ENCODE results near the gene SLC9A5.

SLC9A5 gene

DNA sequence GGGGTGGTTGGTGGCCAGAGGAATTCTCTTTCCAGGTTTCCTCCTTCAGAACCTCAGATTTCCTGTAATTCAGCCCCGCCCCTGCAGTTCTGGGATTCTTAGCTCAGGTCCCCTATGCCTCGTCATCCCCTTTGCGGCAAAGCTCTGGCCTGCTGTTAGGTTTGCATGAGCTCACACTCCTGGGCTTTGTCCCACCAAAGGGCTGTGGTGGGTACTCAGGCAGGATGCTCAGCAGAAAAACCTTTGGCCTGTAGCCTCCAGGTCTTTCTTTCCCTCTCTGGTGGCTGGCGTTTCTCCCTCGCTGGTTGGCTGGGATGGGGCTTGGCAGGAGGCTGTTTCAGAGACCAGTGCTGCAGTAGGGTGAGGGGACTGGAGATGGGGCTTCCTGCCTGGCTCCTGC is 21.0 kb downstream of the SLC9A5 start:
- DNase-seq (ENCODE audit: low read depth, low spot score) = no peak
- ChIA-PET POLR2A (interaction anchor here (3.4 kb wide), 1 partner anchor 8 kb away, joined by 13 read pairs; no protein-coding TSS in a partner anchor), CTCF (interaction anchor here (1.0 to 2.6 kb wide), 7 partner anchors 9 to 129 kb away, joined by 3 to 22 read pairs (median 5); partner anchors contain the start of genes FHOD1 and TPPP3)
- TF ChIP-seq, protein P1, sequence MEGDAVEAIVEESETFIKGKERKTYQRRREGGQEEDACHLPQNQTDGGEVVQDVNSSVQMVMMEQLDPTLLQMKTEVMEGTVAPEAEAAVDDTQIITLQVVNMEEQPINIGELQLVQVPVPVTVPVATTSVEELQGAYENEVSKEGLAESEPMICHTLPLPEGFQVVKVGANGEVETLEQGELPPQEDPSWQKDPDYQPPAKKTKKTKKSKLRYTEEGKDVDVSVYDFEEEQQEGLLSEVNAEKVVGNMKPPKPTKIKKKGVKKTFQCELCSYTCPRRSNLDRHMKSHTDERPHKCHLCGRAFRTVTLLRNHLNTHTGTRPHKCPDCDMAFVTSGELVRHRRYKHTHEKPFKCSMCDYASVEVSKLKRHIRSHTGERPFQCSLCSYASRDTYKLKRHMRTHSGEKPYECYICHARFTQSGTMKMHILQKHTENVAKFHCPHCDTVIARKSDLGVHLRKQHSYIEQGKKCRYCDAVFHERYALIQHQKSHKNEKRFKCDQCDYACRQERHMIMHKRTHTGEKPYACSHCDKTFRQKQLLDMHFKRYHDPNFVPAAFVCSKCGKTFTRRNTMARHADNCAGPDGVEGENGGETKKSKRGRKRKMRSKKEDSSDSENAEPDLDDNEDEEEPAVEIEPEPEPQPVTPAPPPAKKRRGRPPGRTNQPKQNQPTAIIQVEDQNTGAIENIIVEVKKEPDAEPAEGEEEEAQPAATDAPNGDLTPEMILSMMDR (IDR thresholded peaks at IDR 0.05; ENCODE audit: insufficient read depth, low read length, missing control alignments) = no peak
- no peak overlapping the region for H3K4me3 ChIP-seq (ENCODE audit: low read depth, low read length)

DNA sequence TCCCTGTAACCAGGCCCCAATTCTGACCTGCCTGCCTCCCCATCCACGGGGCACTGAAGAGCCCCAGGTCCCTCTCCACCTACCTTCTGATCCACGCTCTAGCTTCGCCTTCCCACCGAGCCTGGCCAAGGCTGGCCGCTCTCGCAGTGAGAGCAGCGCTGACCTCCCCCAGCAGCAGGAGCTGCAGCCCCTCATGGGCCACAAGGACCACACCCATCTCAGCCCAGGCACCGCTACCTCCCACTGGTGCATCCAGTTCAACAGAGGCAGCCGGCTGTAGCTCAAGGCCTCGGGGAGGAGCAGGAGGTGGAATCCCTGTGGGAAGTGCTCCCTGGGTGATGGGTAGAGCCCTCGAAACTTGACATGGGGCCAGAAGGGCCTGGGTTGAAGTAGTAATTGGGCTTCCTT is 22.2 kb downstream of the SLC9A5 start:
- ChIA-PET POLR2A (no interaction called here), CTCF (interaction anchor here (1.3 to 2.6 kb wide), 4 partner anchors 10 to 211 kb away, joined by 3 to 22 read pairs (median 4); partner anchors contain the start of gene TPPP3)

DNA sequence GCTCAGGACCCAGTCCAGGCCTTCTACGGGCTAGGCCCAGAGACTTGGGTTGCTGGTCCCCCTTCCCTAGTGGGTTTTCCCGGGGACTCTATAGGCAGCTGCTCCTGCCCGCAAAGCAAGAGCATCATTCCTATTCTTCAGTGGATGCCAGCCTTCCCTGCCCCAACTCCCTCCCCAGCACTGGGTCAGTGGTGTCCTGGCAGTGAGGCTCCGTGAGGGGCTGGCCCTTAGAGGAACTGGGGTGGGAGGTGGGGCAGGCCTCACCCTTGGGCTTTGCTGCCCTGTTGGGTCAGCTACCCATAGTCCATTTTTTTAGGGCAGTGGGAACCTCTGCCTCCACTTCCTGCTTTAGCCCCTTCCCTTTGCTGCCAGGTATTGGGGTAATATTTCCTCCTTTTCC is 22.7 kb downstream of the SLC9A5 start:
- TF ChIP-seq, protein P1 (IDR thresholded peaks at IDR 0.05; ENCODE audit: insufficient read depth, low read length, missing control alignments) = no peak
- no peak for DNase-seq (ENCODE audit: low read depth, low spot score)
- ChIA-PET CTCF (interaction anchor here (1.3 to 2.6 kb wide), 3 partner anchors 11 to 210 kb away, joined by 3 to 22 read pairs (median 3); no protein-coding TSS in a partner anchor), POLR2A (no interaction called here)
- no peak overlapping the region for H3K4me3 ChIP-seq (ENCODE audit: low read depth, low read length)

More for the DNA sequence above, 22.2 kb downstream of the SLC9A5 start:
- DNase-seq (ENCODE audit: low read depth, low spot score) = no peak
- TF ChIP-seq, protein P1 (IDR thresholded peaks at IDR 0.05; ENCODE audit: insufficient read depth, low read length, missing control alignments) = no peak
- H3K4me3 ChIP-seq (ENCODE audit: low read depth, low read length) = no peak overlapping the region

DNA sequence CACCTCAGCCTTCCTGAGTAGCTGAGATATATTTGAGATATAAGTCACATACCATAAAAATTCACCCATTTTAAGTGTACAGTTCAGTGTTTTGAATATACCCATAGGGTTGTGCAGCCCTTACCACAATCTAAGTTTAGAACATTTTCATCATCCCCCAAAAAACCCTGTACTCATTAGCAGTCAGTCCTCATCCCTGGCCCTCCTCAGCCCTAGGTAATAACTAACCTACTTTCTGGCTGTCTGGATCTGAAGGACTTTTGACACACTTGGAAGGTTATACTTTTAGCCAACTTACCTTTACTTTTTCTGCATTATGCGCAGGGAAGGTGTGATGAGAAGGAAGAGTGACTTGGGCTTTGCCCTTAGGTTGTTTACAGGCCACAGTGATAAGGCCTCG is 26.5 kb downstream of the SLC9A5 start:
- TF ChIP-seq, protein P1 (IDR thresholded peaks at IDR 0.05; ENCODE audit: insufficient read depth, low read length, missing control alignments) = no peak
- ChIA-PET POLR2A (no interaction called here), CTCF (interaction anchor here (1.5 kb wide), 1 partner anchor 64 kb away, joined by 3 read pairs; no protein-coding TSS in a partner anchor)

DNA sequence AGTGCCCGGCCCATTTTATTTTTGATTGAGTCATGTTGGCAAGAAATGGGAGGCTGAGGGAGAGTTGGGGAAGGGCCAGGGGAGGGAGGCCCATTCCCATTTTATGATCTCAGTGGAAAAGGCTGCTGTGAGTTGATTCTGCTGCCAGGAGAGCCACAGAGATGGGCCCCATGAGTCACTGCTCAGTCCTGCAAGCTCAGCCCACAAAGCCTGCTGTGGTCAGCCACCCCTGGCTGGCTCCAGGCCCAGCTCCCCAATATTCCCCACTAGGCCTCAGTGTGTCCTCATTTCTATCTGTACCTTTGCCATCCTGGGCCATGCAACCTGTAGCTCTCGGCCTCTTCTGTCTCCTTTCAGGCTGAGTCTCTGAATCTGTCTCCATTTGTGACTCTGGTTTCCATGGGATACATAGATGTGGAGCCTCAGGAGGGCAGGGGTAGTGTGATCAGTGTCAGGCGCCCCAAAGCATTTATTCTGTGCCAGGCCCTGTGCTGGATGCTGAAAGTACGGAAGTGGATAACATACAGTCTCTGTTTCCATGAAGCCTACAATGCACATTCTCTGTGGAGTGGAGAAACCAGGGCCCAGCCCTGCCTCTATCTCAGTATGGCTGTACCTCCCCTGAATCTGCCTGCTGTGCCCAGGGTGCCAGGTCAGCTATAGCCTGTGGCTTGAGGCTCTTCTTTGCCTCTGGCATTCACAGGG is 28.7 kb downstream of the SLC9A5 start:
- TF ChIP-seq, protein P1 (IDR thresholded peaks at IDR 0.05; ENCODE audit: insufficient read depth, low read length, missing control alignments) = no peak
- ChIA-PET CTCF (interaction anchor here (0.9 to 2.7 kb wide), 10 partner anchors 10 to 244 kb away, joined by 3 to 15 read pairs (median 3); partner anchors contain the start of gene SLC9A5), POLR2A (interaction anchor here (0.6 to 1.8 kb wide), 6 partner anchors 9 to 246 kb away, joined by 3 to 13 read pairs (median 4); partner anchors contain the start of gene TMEM208)
- peak; percentile 96 for DNase-seq (ENCODE audit: low read depth, low spot score)
- H3K4me3 ChIP-seq (ENCODE audit: low read depth, low read length) = peak overlapping the region; percentile 71

More for the DNA sequence above, 26.5 kb downstream of the SLC9A5 start:
- no peak for DNase-seq (ENCODE audit: low read depth, low spot score)
- no peak overlapping the region for H3K4me3 ChIP-seq (ENCODE audit: low read depth, low read length)

All from AG04449 (cell line).